Measurements from ENCODE around the gene MYL7. TPM values are rescaled to one million over a fixed set of nuclear protein-coding genes. Genes with fewer than 3 reads are reported as not detected.

The MYL7 gene
- total and polyA plus RNA-seq, 2 donors (not counting 3 experiments of a cell fraction or from before 2014, with no cell fraction given) = not detected

DNA sequence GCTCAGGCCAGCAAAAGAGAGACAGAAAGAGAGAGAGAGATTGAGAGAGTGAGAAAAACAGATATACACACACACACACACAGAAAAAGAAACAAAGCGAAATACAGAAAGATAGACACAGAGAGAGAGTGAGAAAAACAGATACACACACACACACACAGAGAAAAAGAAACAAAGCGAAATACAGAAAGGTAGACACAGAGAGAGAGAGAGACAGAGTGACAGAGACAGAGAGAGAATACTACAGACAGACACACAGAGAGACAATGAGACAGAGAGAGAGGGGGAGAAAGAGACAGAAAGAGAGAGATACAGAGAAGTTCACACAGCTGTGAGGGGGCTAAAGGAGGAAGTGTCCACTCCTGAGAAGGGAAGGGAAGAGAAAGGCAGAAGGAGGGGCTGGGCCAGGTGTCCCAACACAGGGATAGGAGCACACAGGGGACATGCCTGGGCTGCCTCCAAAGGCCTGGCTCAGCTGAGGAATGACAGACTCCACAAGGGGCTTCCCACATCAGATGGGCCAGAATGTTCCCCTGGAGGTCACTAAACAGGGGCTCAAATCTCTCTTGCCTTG, 43.8 kb upstream of the MYL7 start:
- Histone ChIP-seq H3K9me3 (replicated peaks; ENCODE audit: control insufficient read depth, insufficient read depth, low read length) (no peaks in the 10 kb centered on the region), H3K9ac (replicated peaks; ENCODE audit: extremely low read depth, insufficient read depth, low read length) (no peak overlapping the region), H3K4me1 (ENCODE audit: control insufficient read depth, extremely low read depth, insufficient read depth, low read length) (peaks cover 5% of the 10 kb centered on the region), H3K27me3 (ENCODE audit: control insufficient read depth in 2 of 2, insufficient read depth in 2 of 2, low read length in 2 of 2) (peaks cover 7 to 12% of the 10 kb centered on the region in 2 experiments), H3K79me2 (ENCODE audit: control insufficient read depth, insufficient read depth, low read length) (no peaks in the 10 kb centered on the region), H2AFZ (ENCODE audit: low read depth, low read length) (peak overlapping the region; percentile 34), H3K4me3 (replicated peaks in 1 of 3; ENCODE audit: insufficient read depth in 1 of 3, low read depth in 1 of 3, low read length in 3 of 3) (no peak overlapping the region), H4K20me1 (replicated peaks; ENCODE audit: control insufficient read depth, extremely low read depth, insufficient read depth, low read length) (no peaks in the 10 kb centered on the region), H3K27ac (ENCODE audit: insufficient read depth, low read depth, low read length) (no peak overlapping the region), H3K9me1 (replicated peaks; ENCODE audit: control insufficient read depth, extremely low read depth, insufficient read depth, low read length) (no peaks in the 10 kb centered on the region), H3K36me3 (ENCODE audit: control insufficient read depth in 2 of 2, extremely low read depth in 1 of 2, insufficient read depth in 2 of 2, low read length in 2 of 2) (no peaks in the 10 kb centered on the region), H3K4me2 (ENCODE audit: insufficient read depth, low read length) (no peak overlapping the region)
- POLR2A ChIA-PET = no interaction called here
- TF ChIP-seq, protein P1, sequence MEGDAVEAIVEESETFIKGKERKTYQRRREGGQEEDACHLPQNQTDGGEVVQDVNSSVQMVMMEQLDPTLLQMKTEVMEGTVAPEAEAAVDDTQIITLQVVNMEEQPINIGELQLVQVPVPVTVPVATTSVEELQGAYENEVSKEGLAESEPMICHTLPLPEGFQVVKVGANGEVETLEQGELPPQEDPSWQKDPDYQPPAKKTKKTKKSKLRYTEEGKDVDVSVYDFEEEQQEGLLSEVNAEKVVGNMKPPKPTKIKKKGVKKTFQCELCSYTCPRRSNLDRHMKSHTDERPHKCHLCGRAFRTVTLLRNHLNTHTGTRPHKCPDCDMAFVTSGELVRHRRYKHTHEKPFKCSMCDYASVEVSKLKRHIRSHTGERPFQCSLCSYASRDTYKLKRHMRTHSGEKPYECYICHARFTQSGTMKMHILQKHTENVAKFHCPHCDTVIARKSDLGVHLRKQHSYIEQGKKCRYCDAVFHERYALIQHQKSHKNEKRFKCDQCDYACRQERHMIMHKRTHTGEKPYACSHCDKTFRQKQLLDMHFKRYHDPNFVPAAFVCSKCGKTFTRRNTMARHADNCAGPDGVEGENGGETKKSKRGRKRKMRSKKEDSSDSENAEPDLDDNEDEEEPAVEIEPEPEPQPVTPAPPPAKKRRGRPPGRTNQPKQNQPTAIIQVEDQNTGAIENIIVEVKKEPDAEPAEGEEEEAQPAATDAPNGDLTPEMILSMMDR (IDR thresholded peaks at IDR 0.05; ENCODE audit: extremely low read depth in 1 of 2, insufficient read depth in 1 of 2, low read depth in 1 of 2, low read length in 2 of 2) = no peak
- TF ChIP-seq JUN (IDR thresholded peaks at IDR 0.05; ENCODE audit: borderline replicate concordance, insufficient read depth, insufficient read length, low read depth) = no peak
- no peak for TF ChIP-seq GATA2 (IDR thresholded peaks at IDR 0.05; ENCODE audit: insufficient read depth, insufficient read length, low read depth, low read length)
- no peak for TF ChIP-seq POLR2A (IDR thresholded peaks at IDR 0.05; ENCODE audit: low read depth, low read length)
- TF ChIP-seq POLR2AphosphoS5 (IDR thresholded peaks at IDR 0.05; ENCODE audit: insufficient read depth, low read depth, low read length) = no peak
- no peak for TF ChIP-seq FOS (IDR thresholded peaks at IDR 0.05; ENCODE audit: borderline replicate concordance, insufficient read depth, low read length)
- TF ChIP-seq, protein P2, sequence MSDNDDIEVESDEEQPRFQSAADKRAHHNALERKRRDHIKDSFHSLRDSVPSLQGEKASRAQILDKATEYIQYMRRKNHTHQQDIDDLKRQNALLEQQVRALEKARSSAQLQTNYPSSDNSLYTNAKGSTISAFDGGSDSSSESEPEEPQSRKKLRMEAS (IDR thresholded peaks at IDR 0.05; ENCODE audit: insufficient read depth, insufficient read length) = no peak
- TF ChIP-seq EZH2 (IDR thresholded peaks at IDR 0.05; ENCODE audit: borderline replicate concordance, low read depth, low read length, severe bottlenecking) = no peak
- no peak for TF ChIP-seq MYC (IDR thresholded peaks at IDR 0.05; ENCODE audit: low read depth, low read length)
- dilution Hi-C loops (cut with MboI; ENCODE audit: extremely low pct_ligation_motif_present, low sequenced_read_pairs) = no loop called here
- intact Hi-C loops (cut with micrococcal nuclease) = no loop called here
- FAIRE-seq (no peak), DNase-seq (ENCODE audit: low read depth, low spot score) (no peak)
- no TSS peak for BruUV-seq (replicated peaks)
- CTCF ChIA-PET = interaction anchor here (0.9 kb wide), 1 partner anchor 11 kb away, joined by 3 read pairs; no protein-coding TSS in a partner anchor

All from endothelial cell of umbilical vein (primary cell).